Measurements from ENCODE around the gene DSTYK.

DNA sequence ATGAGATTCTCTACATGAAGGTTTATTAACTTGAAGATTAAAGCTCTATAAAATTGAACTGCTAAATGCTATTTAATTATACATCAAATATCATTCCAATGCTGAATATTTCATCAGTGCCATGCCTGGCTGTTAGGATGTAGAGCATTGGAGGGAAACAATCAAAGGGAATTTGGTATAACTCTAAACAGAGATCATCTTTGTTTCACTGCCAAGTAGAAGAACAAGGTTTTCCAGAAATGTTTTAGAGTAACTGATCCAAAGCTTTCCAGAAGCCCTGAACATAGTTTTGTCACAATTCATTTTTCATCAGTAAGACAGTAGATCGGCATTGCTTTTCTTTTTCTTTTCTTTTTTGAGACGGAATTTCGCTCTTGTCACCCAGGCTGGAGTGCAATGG lies 5.9 kb upstream of the DSTYK start:
- no peak for TF ChIP-seq POLR2AphosphoS5 (IDR thresholded peaks at IDR 0.05; ENCODE audit: low read depth, low read length)
- TF ChIP-seq, protein P1, sequence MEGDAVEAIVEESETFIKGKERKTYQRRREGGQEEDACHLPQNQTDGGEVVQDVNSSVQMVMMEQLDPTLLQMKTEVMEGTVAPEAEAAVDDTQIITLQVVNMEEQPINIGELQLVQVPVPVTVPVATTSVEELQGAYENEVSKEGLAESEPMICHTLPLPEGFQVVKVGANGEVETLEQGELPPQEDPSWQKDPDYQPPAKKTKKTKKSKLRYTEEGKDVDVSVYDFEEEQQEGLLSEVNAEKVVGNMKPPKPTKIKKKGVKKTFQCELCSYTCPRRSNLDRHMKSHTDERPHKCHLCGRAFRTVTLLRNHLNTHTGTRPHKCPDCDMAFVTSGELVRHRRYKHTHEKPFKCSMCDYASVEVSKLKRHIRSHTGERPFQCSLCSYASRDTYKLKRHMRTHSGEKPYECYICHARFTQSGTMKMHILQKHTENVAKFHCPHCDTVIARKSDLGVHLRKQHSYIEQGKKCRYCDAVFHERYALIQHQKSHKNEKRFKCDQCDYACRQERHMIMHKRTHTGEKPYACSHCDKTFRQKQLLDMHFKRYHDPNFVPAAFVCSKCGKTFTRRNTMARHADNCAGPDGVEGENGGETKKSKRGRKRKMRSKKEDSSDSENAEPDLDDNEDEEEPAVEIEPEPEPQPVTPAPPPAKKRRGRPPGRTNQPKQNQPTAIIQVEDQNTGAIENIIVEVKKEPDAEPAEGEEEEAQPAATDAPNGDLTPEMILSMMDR (IDR thresholded peaks at IDR 0.05): no peak
- TF ChIP-seq TCF7L2 (IDR thresholded peaks at IDR 0.05; ENCODE audit: low read depth, low read length): no peak
